ENCODE results near the gene XG. TPM values are rescaled to one million over a fixed set of nuclear protein-coding genes. Genes with fewer than 3 reads are reported as not detected.
"Not testable (repeated sequence)": the region's sequence is repeated elsewhere in the genome, so short reads cannot be mapped to it uniquely, and the experiment has no call there.

XG gene
- total RNA-seq, 6 donors from 2014 or later: 0.69 to 0.81 TPM; not detected in 4

DNA sequence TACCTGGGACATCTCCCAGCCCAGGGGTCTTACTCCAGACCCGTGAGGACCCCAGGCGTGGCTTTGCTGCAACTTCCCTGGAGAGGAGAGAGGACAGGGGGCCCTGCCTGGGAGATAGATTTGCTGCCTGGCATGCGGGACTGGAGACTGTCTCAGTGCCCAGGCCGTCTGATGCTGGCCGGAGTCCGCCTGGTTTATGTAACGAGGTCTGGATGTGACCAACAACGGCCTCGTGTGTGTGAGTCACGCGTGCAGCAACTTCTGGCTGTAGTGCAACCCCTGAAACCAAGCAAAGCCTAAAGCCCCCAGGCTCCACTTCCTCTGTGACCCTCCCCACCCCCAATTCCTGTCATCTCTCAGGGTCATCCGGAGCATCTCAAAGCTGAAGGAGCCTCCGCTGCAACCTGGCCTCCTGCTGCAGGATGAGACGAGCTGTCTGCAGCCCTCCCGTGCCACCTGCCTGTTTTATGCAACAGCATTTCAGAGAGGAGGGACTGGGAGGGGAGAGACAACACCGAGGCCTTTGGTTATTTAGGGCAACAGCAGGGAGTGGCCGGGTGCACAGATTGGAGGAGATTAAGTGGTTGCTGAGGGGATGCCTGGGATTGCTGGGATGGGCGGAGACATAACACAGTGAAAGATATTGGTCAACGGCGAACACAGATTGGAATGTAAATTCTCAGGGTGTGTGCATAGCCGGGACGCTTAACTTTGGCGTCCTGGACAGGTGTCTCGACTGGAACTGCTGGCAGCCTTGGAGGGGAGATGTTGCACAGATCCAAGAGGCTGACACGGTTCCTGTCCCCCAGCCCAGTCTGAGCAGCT, 16.0 kb downstream of the XG start:
- ATAC-seq (ENCODE audit: low FRiP score in 2 of 2) (peak; percentile 84 to 89), DNase-seq (peak in 1 of 2 donors; percentile 64)
- Histone ChIP-seq H3K4me3 (no peak overlapping the region), H3K9me3 (no peaks in the 10 kb centered on the region), H3K36me3 (no peaks in the 10 kb centered on the region), H3K27me3 (no peaks in the 10 kb centered on the region), H3K27ac (peak overlapping the region; percentile 44 to 76 (median 62)), H3K4me1 (no peaks in the 10 kb centered on the region)
- 47 to 65% methylated on average over 13 to 25 of the region's 25 CpGs for WGBS, 2 donors
- TF ChIP-seq POLR2A (IDR thresholded peaks at IDR 0.05) (peak in 1 of 4 donors; percentile 24), POLR2AphosphoS5 (IDR thresholded peaks at IDR 0.05) (no peak)

DNA sequence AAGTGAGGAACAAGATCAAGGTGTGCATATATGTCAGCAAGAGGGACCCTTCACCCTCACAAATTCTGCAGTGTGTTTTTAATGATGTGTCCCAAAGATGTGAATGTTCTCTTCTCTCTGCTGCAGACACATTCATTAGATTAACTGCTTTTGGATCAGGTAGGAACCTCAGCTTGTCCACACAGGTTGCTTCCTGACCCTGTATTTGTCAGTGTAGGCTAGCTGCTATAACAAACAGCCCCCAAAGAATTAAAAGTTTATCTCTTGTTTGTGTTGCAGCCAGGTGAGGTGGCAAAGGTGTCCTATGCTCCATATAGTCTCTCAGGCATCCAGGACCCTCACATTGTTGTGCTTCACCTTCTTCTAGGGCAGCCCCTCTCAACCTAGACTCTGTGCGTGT, 17.8 kb downstream of the XG start:
- DNase-seq (no peak), ATAC-seq (ENCODE audit: low FRiP score in 2 of 2) (no peak)
- Histone ChIP-seq H3K27ac (no peak overlapping the region), H3K36me3 (no peaks in the 10 kb centered on the region), H3K4me1 (no peaks in the 10 kb centered on the region), H3K27me3 (no peaks in the 10 kb centered on the region), H3K4me3 (no peak overlapping the region), H3K9me3 (peaks cover 0 to 2% (median 0%) of the 10 kb centered on the region in 4 donors)
- TF ChIP-seq POLR2AphosphoS5 (IDR thresholded peaks at IDR 0.05): no peak
- no peak for TF ChIP-seq EP300 (IDR thresholded peaks at IDR 0.05)
- no peak for TF ChIP-seq CTCF (IDR thresholded peaks at IDR 0.05)
- 100% methylated on average over 1 of the region's 1 CpG for WGBS, 2 donors

DNA sequence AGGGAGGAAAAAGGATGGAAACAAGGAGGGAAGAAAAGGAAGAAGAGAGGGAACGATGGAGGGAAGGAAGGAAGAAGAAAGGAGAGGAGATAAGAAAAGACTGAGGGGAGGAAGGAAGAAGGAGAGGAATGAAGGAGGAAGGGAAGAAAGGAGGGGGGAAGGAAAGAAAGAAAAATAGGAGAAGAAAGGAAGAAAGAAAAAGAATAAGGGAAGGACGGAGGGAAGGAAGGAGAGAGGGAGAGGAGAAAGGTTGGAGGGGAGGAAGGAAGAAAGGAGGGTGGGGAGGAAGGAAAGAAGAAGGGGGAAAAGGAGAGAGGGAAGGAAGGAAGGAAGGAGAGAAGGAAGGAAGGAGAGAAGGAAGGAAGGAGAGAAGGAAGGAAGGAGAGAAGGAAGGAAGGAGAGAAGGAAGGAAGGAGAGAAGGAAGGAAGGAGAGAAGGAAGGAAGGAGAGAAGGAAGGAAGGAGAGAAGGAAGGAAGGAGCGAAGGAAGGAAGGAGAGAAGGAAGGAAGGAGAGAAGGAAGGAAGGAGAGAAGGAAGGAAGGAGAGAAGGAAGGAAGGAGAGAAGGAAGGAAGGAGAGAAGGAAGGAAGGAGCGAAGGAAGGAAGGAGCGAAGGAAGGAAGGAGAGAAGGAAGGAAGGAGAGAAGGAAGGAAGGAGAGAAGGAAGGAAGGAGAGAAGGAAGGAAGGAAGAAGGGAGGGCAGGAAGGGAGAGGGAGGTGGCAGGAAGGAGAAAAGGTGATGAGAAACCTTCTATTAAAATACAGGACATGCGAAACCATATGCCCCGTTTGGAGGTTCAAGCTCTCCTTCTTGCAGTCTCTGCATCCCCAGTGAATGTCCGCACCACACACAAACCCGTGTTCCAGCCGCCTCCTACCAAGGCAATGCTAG, 21.6 kb downstream of the XG start:
- not testable (repeated sequence) for H3K36me3 ChIP-seq; H3K4me3 ChIP-seq; H3K9me3 ChIP-seq; H3K4me1 ChIP-seq; H3K27me3 ChIP-seq; DNase-seq; ATAC-seq (ENCODE audit: low FRiP score in 2 of 2); H3K27ac ChIP-seq
- WGBS, 2 donors: 84 to 87% methylated on average over 9 to 10 of the region's 10 CpGs

DNA sequence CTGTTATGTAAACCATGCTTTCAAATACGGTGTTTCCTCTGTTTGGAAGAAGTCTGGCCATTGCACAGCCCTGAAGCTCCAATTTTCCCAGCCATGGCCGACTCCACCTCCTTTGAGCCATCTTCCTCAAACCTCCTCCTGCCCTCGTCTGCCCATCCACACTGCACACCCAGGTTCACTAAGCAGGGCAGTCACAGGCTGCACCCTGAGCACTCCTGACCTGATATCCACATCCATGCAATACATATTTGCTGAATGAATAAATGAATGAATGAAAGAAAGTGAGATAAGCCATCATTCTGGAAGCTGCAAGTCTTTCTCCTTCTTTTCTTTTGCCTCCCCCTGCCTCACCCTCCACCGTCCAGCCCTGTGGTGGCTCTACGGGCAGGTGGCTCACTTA, 22.2 kb downstream of the XG start:
- H3K4me1 ChIP-seq: no peaks in the 10 kb centered on the region
- H3K27me3 ChIP-seq: no peaks in the 10 kb centered on the region
- peaks cover 0 to 7% (median 0%) of the 10 kb centered on the region in 4 donors for H3K9me3 ChIP-seq
- no peak for TF ChIP-seq CTCF (IDR thresholded peaks at IDR 0.05)
- no peak for TF ChIP-seq EP300 (IDR thresholded peaks at IDR 0.05)
- TF ChIP-seq POLR2A (IDR thresholded peaks at IDR 0.05): no peak
- no peak for TF ChIP-seq POLR2AphosphoS5 (IDR thresholded peaks at IDR 0.05)
- 89% methylated on average over 5 of the region's 5 CpGs for WGBS, 2 donors
- no peak for ATAC-seq (ENCODE audit: low FRiP score in 2 of 2)
- no peak overlapping the region for H3K27ac ChIP-seq
- no peaks in the 10 kb centered on the region for H3K36me3 ChIP-seq
- H3K4me3 ChIP-seq: no peak overlapping the region
- no peak for DNase-seq

DNA sequence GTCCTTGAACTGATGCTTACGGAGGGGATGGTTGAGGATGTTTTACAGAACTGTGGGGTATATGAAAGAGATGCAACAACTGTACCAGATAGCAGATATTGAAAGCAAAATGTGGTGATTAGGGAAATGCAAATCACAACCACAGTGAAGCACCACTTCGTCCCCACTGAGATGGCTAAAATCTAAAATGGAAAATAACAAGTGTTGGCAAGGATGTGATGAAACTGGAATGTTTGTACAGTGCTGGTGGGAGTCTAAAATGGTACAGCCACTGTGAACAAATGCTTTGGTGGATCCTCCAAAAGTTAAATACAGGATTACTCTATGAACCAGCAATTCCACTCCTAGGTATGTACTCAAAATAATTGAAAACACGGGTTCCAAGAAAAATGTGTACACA, 22.9 kb downstream of the XG start:
- no peak for DNase-seq
- WGBS, 2 donors: 93 to 96% methylated on average over 3 of the region's 3 CpGs

GRCh38 chrX:2780472-2781225, 28.8 kb downstream of the XG start:
- 65 to 66% methylated on average over 11 to 12 of the region's 12 CpGs for WGBS, 2 donors
- H3K9me3 ChIP-seq; DNase-seq; H3K27me3 ChIP-seq; H3K4me3 ChIP-seq; H3K36me3 ChIP-seq; H3K4me1 ChIP-seq; ATAC-seq (ENCODE audit: low FRiP score in 2 of 2): not testable (repeated sequence)
- H3K27ac ChIP-seq: peak overlapping the region in 1 of 4 donors; percentile 21

More for the DNA sequence above, 22.9 kb downstream of the XG start:
- H3K27ac ChIP-seq: no peak overlapping the region
- H3K27me3 ChIP-seq: no peaks in the 10 kb centered on the region
- no peaks in the 10 kb centered on the region for H3K4me1 ChIP-seq
- ATAC-seq (ENCODE audit: low FRiP score in 2 of 2): no peak
- peaks cover 0 to 7% (median 0%) of the 10 kb centered on the region in 4 donors for H3K9me3 ChIP-seq
- H3K4me3 ChIP-seq: no peak overlapping the region
- TF ChIP-seq POLR2A (IDR thresholded peaks at IDR 0.05): no peak
- no peak for TF ChIP-seq POLR2AphosphoS5 (IDR thresholded peaks at IDR 0.05)
- no peak for TF ChIP-seq CTCF (IDR thresholded peaks at IDR 0.05)
- no peak for TF ChIP-seq EP300 (IDR thresholded peaks at IDR 0.05)
- no peaks in the 10 kb centered on the region for H3K36me3 ChIP-seq
